Muscle of back (tissue), 11 donors: Measurements from ENCODE around the gene NRBP1. TPM values are rescaled to one million over a fixed set of nuclear protein-coding genes. Genes with fewer than 3 reads are reported as not detected.

ENCODE experiments used
- DNase-seq, 3 donors: peaks; one replicate each; pipeline versions ENCODE4 v3.0.0 to v3.0.0-alpha.2; 2013
- polyA plus RNA-seq, 10 donors: library from polyadenylated mRNA; unstranded; fragments of 120-200 nt; gene quantifications; one replicate each; pipeline ENCODE4 v1.2.1, GENCODE V29; 2013; ENCODE audit not compliant: insufficient read length in 10 of 10

The NRBP1 gene
- polyA plus RNA-seq, 10 donors, result 106 to 133 (median 118) TPM

DNA sequence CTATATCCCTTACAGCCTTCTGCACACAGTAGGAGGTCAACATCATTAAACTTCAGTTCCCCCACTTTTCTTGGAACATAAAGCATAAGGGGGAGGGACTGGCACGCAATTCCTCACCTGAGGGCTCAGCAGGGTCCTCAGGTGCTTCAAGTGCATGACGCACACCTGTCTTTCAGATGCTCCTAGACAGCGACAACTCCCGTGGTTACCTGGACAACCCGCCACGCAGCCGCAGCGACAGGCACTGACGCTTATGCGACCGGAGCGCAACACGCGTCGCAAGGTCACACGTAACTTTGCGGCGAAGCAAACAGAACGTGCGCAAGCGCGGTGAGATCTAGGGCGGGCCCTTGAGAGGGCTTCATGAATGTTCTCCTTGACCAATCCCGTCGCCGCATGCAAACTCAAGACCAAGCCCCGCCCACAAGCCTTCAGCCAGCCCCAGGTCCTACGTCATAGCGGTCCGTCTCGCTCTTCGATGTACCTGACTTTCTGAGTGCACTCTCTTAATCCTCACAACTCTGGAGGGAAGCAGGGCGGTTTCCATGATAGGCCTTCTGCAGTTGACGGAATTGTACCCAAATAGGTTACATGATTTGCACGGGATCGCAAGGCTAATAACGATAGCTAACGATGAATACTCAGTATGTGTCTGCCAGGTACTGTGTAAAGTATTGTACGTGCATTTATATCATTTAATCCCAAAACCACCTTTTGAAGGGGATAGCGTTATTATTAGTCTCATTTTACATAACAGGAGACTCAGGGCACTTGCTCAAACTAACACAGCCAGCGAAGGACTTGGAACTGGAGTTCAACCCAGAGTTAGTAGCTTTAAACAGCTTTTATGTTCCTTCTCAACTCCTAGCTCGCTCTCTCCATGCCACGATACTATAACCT lies 61.3 kb downstream of the NRBP1 start, which contains the start of gene IFT172:
Gene IFT172, minus strand, starts transcription at position 246 of the 900 bp plus-strand sequence. Its CDS starts 90 bp downstream, at position 156.
- DNase-seq, result peak; percentile 98

Other genes starting within 250 kb of the NRBP1 start
- 100 to 1,000 TPM in 3 of 10 donors, 10 to 100 TPM in 7; 89.7 to 104 (median 97.5) TPM for gene ATRAID, start 216.6 kb upstream of the NRBP1 start, polyA plus RNA-seq
- 10 to 100 TPM; 13.4 to 25.8 (median 18.6) TPM for gene SLC5A6, start 216.4 kb upstream of the NRBP1 start, polyA plus RNA-seq
- 10 to 100 TPM; 17.6 to 39.5 (median 28.7) TPM for gene CAD, start 211.3 kb upstream of the NRBP1 start, polyA plus RNA-seq
- 1 to 10 TPM in 1 of 10 donors, under 1 TPM in 9; 0.24 to 1.2 (median 0.46) TPM for gene SLC30A3, start 165.6 kb upstream of the NRBP1 start, polyA plus RNA-seq
- gene DNAJC5G, start 153.2 kb upstream of the NRBP1 start, polyA plus RNA-seq, result under 1 TPM in 3 of 10 donors, not detected in 7; 0.12 to 0.39 (median 0.26) TPM
- 100 to 1,000 TPM in 1 of 10 donors, 10 to 100 TPM in 9; 32.9 to 106 (median 73.2) TPM for gene TRIM54, start 146.2 kb upstream of the NRBP1 start, polyA plus RNA-seq
- 1 to 10 TPM in 7 of 10 donors, under 1 TPM in 3; 0.44 to 2.1 (median 1.2) TPM for gene UCN, start 120.2 kb upstream of the NRBP1 start, polyA plus RNA-seq
- 10 to 100 TPM; 39.0 to 68.5 (median 47.1) TPM for gene MPV17, start 105.5 kb upstream of the NRBP1 start, polyA plus RNA-seq
- gene GTF3C2, start 71.9 kb upstream of the NRBP1 start, polyA plus RNA-seq, result 10 to 100 TPM; 24.0 to 44.3 (median 32.1) TPM
- gene EIF2B4, start 58.3 kb upstream of the NRBP1 start, polyA plus RNA-seq, result 10 to 100 TPM; 27.4 to 37.7 (median 32.9) TPM
- gene SNX17, start 58.0 kb upstream of the NRBP1 start, polyA plus RNA-seq, result 10 to 100 TPM; 61.3 to 88.8 (median 74.0) TPM
- gene ZNF513, start 47.9 kb upstream of the NRBP1 start, polyA plus RNA-seq, result 10 to 100 TPM in 8 of 10 donors, 1 to 10 TPM in 2; 7.7 to 14.4 (median 11.6) TPM
- 10 to 100 TPM; 49.3 to 64.6 (median 56.7) TPM for gene PPM1G, start 19.0 kb upstream of the NRBP1 start, polyA plus RNA-seq
- gene KRTCAP3, start 13.8 kb downstream of the NRBP1 start, polyA plus RNA-seq, result 1 to 10 TPM; 1.3 to 4.5 (median 2.3) TPM
- 10 to 100 TPM; 12.0 to 34.0 (median 18.4) TPM for gene IFT172, start 61.1 kb downstream of the NRBP1 start, polyA plus RNA-seq
- gene FNDC4, start 66.6 kb downstream of the NRBP1 start, polyA plus RNA-seq, result 10 to 100 TPM in 2 of 10 donors, 1 to 10 TPM in 8; 6.3 to 13.6 (median 8.1) TPM
- under 1 TPM in 2 of 10 donors, not detected in 8; 0.05 to 0.29 TPM for gene GCKR, start 68.2 kb downstream of the NRBP1 start, polyA plus RNA-seq
- 10 to 100 TPM; 37.1 to 50.7 (median 42.8) TPM for gene ZNF512, start 154.4 kb downstream of the NRBP1 start, polyA plus RNA-seq
- gene CCDC121, start 200.4 kb downstream of the NRBP1 start, polyA plus RNA-seq, result 1 to 10 TPM; 5.9 to 7.3 (median 6.7) TPM
- gene GPN1, start 200.4 kb downstream of the NRBP1 start, polyA plus RNA-seq, result 10 to 100 TPM; 29.2 to 39.6 (median 35.2) TPM
- gene SUPT7L, start 235.0 kb downstream of the NRBP1 start, polyA plus RNA-seq, result 10 to 100 TPM; 23.6 to 44.1 (median 30.0) TPM
- gene SLC4A1AP, start 235.3 kb downstream of the NRBP1 start, polyA plus RNA-seq, result 10 to 100 TPM; 21.6 to 30.0 (median 24.0) TPM